H1 (cell line): ENCODE measurements around the gene CLMP. TPM values are rescaled to one million over a fixed set of nuclear protein-coding genes. Genes with fewer than 3 reads are reported as not detected.
A peak's percentile ranks its signal among the peaks of the same experiment; 100 is the strongest.

Experiments used
- CTCF ChIA-PET: fragments of 300-600 bp; sonication (Branson Sonifier 250); formaldehyde crosslinking; loops from one replicate; lab custom pipeline; 2021; ENCODE audit not compliant: partially characterized antibody; lab: Charles Lee
- POLR2A ChIA-PET: fragments of 300-600 bp; sonication (Branson Sonifier 250); formaldehyde crosslinking; loops from one replicate; lab custom pipeline; 2021; ENCODE audit warnings: inconsistent platforms; ENCODE audit not compliant: partially characterized antibody; lab: Charles Lee
- DNase-seq, 2 experiments: peaks; one replicate each; pipeline versions ENCODE4 v3.0.0 to v3.0.0-alpha.2; 2010 to 2022; ENCODE audit warnings: low spot score in 2 of 2, low read depth in 1 of 2, mixed read lengths in 1 of 2
- FAIRE-seq: peaks from 2 replicates; lab custom pipeline; 2011; peaks lifted over from hg19 to GRCh38; lab: Jason Lieb, UNC
- H2AFZ ChIP-seq: 2 replicates; pipeline ENCODE4 v1.8.1; 2012; ENCODE audit warnings: low read length, inconsistent platforms
- H2AK5ac ChIP-seq: 2 replicates; pipeline ENCODE4 v1.6.1; 2013; ENCODE audit warnings: low read depth, low read length
- H2BK120ac ChIP-seq: replicated peaks from 2 replicates; pipeline ENCODE3; 2013; ENCODE audit warnings: low read depth, low read length, inconsistent platforms
- H2BK12ac ChIP-seq: 2 replicates; pipeline ENCODE4 v1.6.1; 2013; ENCODE audit warnings: low read depth, low read length
- H2BK15ac ChIP-seq: 2 replicates; pipeline ENCODE4 v1.6.1; 2013; ENCODE audit warnings: low read length
- H2BK20ac ChIP-seq: 2 replicates; pipeline ENCODE4 v1.6.1; 2013; ENCODE audit warnings: low read length
- H2BK5ac ChIP-seq: 2 replicates; pipeline ENCODE4 v1.6.1; 2013; ENCODE audit warnings: low read depth, low read length
- H3K14ac ChIP-seq: 2 replicates; pipeline ENCODE4 v1.6.1; 2013; ENCODE audit warnings: inconsistent platforms; ENCODE audit not compliant: insufficient read length
- H3K18ac ChIP-seq: 2 replicates; pipeline ENCODE4 v1.6.1; 2013; ENCODE audit warnings: low read length; ENCODE audit errors: extremely low read depth
- H3K23ac ChIP-seq: 2 replicates; pipeline ENCODE4 v1.6.1; 2013; ENCODE audit warnings: inconsistent platforms; ENCODE audit not compliant: insufficient read length
- H3K23me2 ChIP-seq: 2 replicates; pipeline ENCODE4 v1.6.1; 2013; ENCODE audit warnings: low read depth, low read length
- H3K27ac ChIP-seq: 2 replicates; pipeline ENCODE4 v1.6.1; 2011; ENCODE audit warnings: low read depth, low read length, inconsistent platforms
- H3K27me3 ChIP-seq, 4 experiments: replicated peaks in 1 of 4; 1 replicate in 1 of 4; 2 replicates in 3 of 4; pipeline versions ENCODE4 v1.6.1 to v1.8.1; 2011 to 2013; ENCODE audit warnings: low read length in 3 of 4, mild to moderate bottlenecking in 3 of 4, inconsistent platforms in 2 of 4, mixed read lengths in 2 of 4, moderate library complexity in 1 of 4; ENCODE audit not compliant: control insufficient read depth in 3 of 4, insufficient read depth in 3 of 4; ENCODE audit errors: extremely low read depth in 1 of 4
- H3K36me3 ChIP-seq, 4 experiments: 2 replicates each; pipeline versions ENCODE4 v1.6.1 to v1.8.1; 2011 to 2013; ENCODE audit warnings: mild to moderate bottlenecking in 4 of 4, low read length in 3 of 4, moderate library complexity in 2 of 4, control low read depth in 1 of 4, inconsistent platforms in 1 of 4; ENCODE audit not compliant: insufficient read depth in 4 of 4, control insufficient read depth in 2 of 4
- H3K4ac ChIP-seq: replicated peaks from 2 replicates; pipeline ENCODE3; 2013; ENCODE audit warnings: low read length, low read depth, mixed read lengths, inconsistent platforms; ENCODE audit not compliant: insufficient read length
- H3K4me1 ChIP-seq, 4 experiments: replicated peaks in 1 of 4; 1 replicate in 1 of 4; 2 replicates in 3 of 4; pipeline versions ENCODE4 v1.6.1 to v1.8.1; 2011 to 2013; ENCODE audit warnings: low read length in 3 of 4, inconsistent platforms in 2 of 4, mixed read lengths in 1 of 4; ENCODE audit not compliant: insufficient read depth in 4 of 4, control insufficient read depth in 3 of 4
- H3K4me2 ChIP-seq, 2 experiments: 2 replicates each; pipeline versions ENCODE4 v1.6.1 to v1.8.1; 2011 to 2013; ENCODE audit warnings: low read depth in 2 of 2, low read length in 2 of 2, control low read depth in 1 of 2, inconsistent platforms in 1 of 2, mild to moderate bottlenecking in 1 of 2; ENCODE audit not compliant: insufficient read depth in 1 of 2
- H3K4me3 ChIP-seq, 4 experiments: fragments of 200-600, 300-600 bp in 1 of 4; sonication (generic), shearing (Covaris generic), sonication (Bioruptor Twin) in 1 of 4; 2 replicates each; pipeline versions ENCODE4 v1.5.1 to v1.8.1; 2011 to 2016; ENCODE audit warnings: low read length in 4 of 4, low read depth in 3 of 4, control low read depth in 2 of 4, inconsistent platforms in 2 of 4, mild to moderate bottlenecking in 2 of 4, mixed read lengths in 1 of 4, moderate library complexity in 1 of 4; ENCODE audit not compliant: insufficient read depth in 2 of 4; ENCODE audit errors: extremely low read depth in 1 of 4
- H3K56ac ChIP-seq: replicated peaks from 2 replicates; pipeline ENCODE3; 2013; ENCODE audit warnings: low read depth, mild to moderate bottlenecking, mixed read lengths, low read length, inconsistent platforms; ENCODE audit not compliant: insufficient read length
- H3K79me1 ChIP-seq: 2 replicates; pipeline ENCODE4 v1.6.1; 2013; ENCODE audit warnings: low read depth, low read length, control low read depth
- H3K79me2 ChIP-seq, 2 experiments: 2 replicates each; pipeline versions ENCODE4 v1.6.1 to v1.8.1; 2012 to 2013; ENCODE audit warnings: low read length in 2 of 2, mild to moderate bottlenecking in 2 of 2, inconsistent platforms in 1 of 2; ENCODE audit not compliant: insufficient read depth in 2 of 2, control insufficient read depth in 1 of 2
- H3K9ac ChIP-seq, 4 experiments: replicated peaks in 1 of 4; 1 replicate in 1 of 4; 2 replicates in 3 of 4; pipeline versions ENCODE4 v1.6.1 to v1.8.1; 2011 to 2013; ENCODE audit warnings: low read depth in 3 of 4, low read length in 3 of 4, control low read depth in 2 of 4, mild to moderate bottlenecking in 2 of 4, moderate library complexity in 2 of 4, inconsistent platforms in 1 of 4; ENCODE audit errors: extremely low read depth in 1 of 4
- H3K9me3 ChIP-seq, 2 experiments: 2 replicates each; pipeline versions ENCODE4 v1.6.1 to v1.8.1; 2012 to 2013; ENCODE audit warnings: mild to moderate bottlenecking in 2 of 2, moderate library complexity in 2 of 2, control low read depth in 1 of 2, inconsistent platforms in 1 of 2, low read depth in 1 of 2, low read length in 1 of 2, mixed read lengths in 1 of 2; ENCODE audit not compliant: insufficient read depth in 2 of 2
- H4K20me1 ChIP-seq, 2 experiments: replicated peaks in 1 of 2; 2 replicates each; pipeline versions ENCODE3 to v1.8.1; 2011 to 2013; ENCODE audit warnings: inconsistent platforms in 2 of 2, low read length in 2 of 2, mild to moderate bottlenecking in 1 of 2; ENCODE audit not compliant: insufficient read depth in 2 of 2, control insufficient read depth in 1 of 2
- H4K5ac ChIP-seq: 2 replicates; pipeline ENCODE4 v1.6.1; 2013; ENCODE audit warnings: low read length, low read depth, mixed read lengths, inconsistent platforms; ENCODE audit not compliant: insufficient read length
- H4K8ac ChIP-seq: 2 replicates; pipeline ENCODE4 v1.8.0; 2013; ENCODE audit warnings: mild to moderate bottlenecking, moderate library complexity, low read length, inconsistent platforms; ENCODE audit not compliant: insufficient read depth; ENCODE audit errors: extremely low read depth
- H4K91ac ChIP-seq: replicated peaks from 2 replicates; pipeline ENCODE3; 2013; ENCODE audit warnings: low read length, mixed read lengths, inconsistent platforms; ENCODE audit not compliant: insufficient read length
- CHD1 ChIP-seq: IDR thresholded peaks from 2 replicates; pipeline ENCODE4 v1.6.1; 2012; ENCODE audit warnings: low read depth, low read length, improper control_type of control experiment
- CHD2 ChIP-seq: IDR thresholded peaks from 2 replicates; pipeline ENCODE4 v1.6.1; 2012; ENCODE audit warnings: low read length, improper control_type of control experiment
- CTCF ChIP-seq, 3 experiments: IDR thresholded peaks; 1 replicate in 2 of 3; 2 replicates in 1 of 3; pipeline versions ENCODE4 v1.5.1 to v1.6.1; 2011; ENCODE audit warnings: low read length in 3 of 3, mild to moderate bottlenecking in 3 of 3, inconsistent platforms in 2 of 3, low read depth in 1 of 3, moderate library complexity in 1 of 3; ENCODE audit not compliant: insufficient read depth in 1 of 3; ENCODE audit errors: control extremely low read depth in 1 of 3
- RAD21 ChIP-seq, 2 experiments: IDR thresholded peaks in 1 of 2; conservative IDR thresholded peaks in 1 of 2; 2 replicates each; pipeline ENCODE4 v1.6.1; 2011; ENCODE audit warnings: low read depth in 2 of 2, low read length in 2 of 2, improper control_type of control experiment in 1 of 2, inconsistent platforms in 1 of 2, mild to moderate bottlenecking in 1 of 2, moderate library complexity in 1 of 2
- SP4 ChIP-seq: IDR thresholded peaks from 2 replicates; pipeline ENCODE4 v1.6.1; 2012; ENCODE audit warnings: low read length, inconsistent platforms
- YY1 ChIP-seq: IDR thresholded peaks from 2 replicates; pipeline ENCODE4 v1.6.1; 2011; ENCODE audit warnings: low read depth, mild to moderate bottlenecking, low read length
- ZNF274 ChIP-seq: IDR thresholded peaks from 2 replicates; pipeline ENCODE4 v1.7.0; 2012; ENCODE audit warnings: low read length, borderline replicate concordance; ENCODE audit errors: extremely low read depth
- WGBS, 2 experiments: shearing (Covaris generic) in 1 of 2; methylation state at CpG; one replicate each; pipeline versions ENCODE4 v1.1.6 to v1.1.7; 2013 to 2015; ENCODE audit warnings: low lambda C conversion rate in 2 of 2, mixed read lengths in 2 of 2, inconsistent platforms in 1 of 2, low coverage in 1 of 2, missing lambda C conversion rate in 1 of 2; ENCODE audit not compliant: insufficient replicate concordance in 2 of 2, insufficient coverage in 1 of 2, insufficient read length in 1 of 2; ENCODE audit errors: extremely low coverage in 1 of 2, missing lambda C conversion rate in 1 of 2; 5-methylcytosine and 5-hydroxymethylcytosine counted together
- polyA plus RNA-seq, 7 experiments: library from polyadenylated mRNA; depleted of rRNA in 3 of 7; stranded (reverse) in 5 of 7; unstranded in 2 of 7; fragments of >200 nt in 5 of 7; fragments of 200-250 nt in 2 of 7; gene quantifications; 1 replicate in 5 of 7; 2 replicates in 1 of 7; 4 replicates in 1 of 7; pipeline versions ENCODE4 v1.2.1 to v1.2.3, GENCODE V29; 2011 to 2013; ENCODE audit warnings: missing spikeins in 2 of 7, mixed read lengths in 2 of 7
- total RNA-seq: library from RNA; stranded (reverse); fragmentation: NEBNext Ultra II Directional; extraction: Animal tissue kit (Norgen Biotek cat#: 25700); gene quantifications from 2 replicates; pipeline ENCODE4 v1.2.1, GENCODE V29; 2021

The CLMP gene
- total and polyA plus RNA-seq, 2 of the 8 experiments (the other 6 are each of a cell fraction or from before 2014, with no cell fraction given) = 9.9 to 24.1 TPM

GRCh38 chr11:123020968-123021367 is 174.1 kb downstream of the CLMP start:
- FAIRE-seq = peak; percentile 93
- no peak for TF ChIP-seq CHD1
- no peak for TF ChIP-seq CHD2
- TF ChIP-seq ZNF274 = no peak
- TF ChIP-seq RAD21 (IDR thresholded peaks at IDR 0.05 in 1 of 2, conservative IDR thresholded peaks at IDR 0.05 in 1 of 2; ENCODE audit: low read depth in 2 of 2, low read length in 2 of 2) = peak; percentile 86
- TF ChIP-seq SP4 = no peak
- TF ChIP-seq YY1 = peak; percentile 55; the same call in 1 of the 2 replicates
- peak; percentile 48 to 84 (median 81) for TF ChIP-seq CTCF (IDR thresholded peaks at IDR 0.05; ENCODE audit: control extremely low read depth in 1 of 3, insufficient read depth in 1 of 3, low read depth in 1 of 3, low read length in 3 of 3)

More at GRCh38 chr11:123020968-123021367, 174.1 kb downstream of the CLMP start:
- Histone ChIP-seq H4K5ac (no peak overlapping the region), H2AK5ac (no peak overlapping the region), H3K23ac (no peak overlapping the region), H3K27me3 (no peaks in the 10 kb centered on the region; a peak in 1 of 7 replicates), H3K79me2 (no peaks in the 10 kb centered on the region), H2BK15ac (no peak overlapping the region), H3K9ac (no peak overlapping the region), H2BK12ac (no peak overlapping the region), H3K36me3 (no peaks in the 10 kb centered on the region), H4K20me1 (no peaks in the 10 kb centered on the region), H3K9me3 (no peaks in the 10 kb centered on the region), H3K23me2 (no peaks in the 10 kb centered on the region), H3K4ac (peak overlapping the region; percentile 57), H3K27ac (no peak overlapping the region), H2BK120ac (no peak overlapping the region), H3K14ac (no peak overlapping the region), H3K56ac (no peak overlapping the region), H2AFZ (0 out of 2 replicates have a peak overlapping the region, but pooled peaks have one; percentile 81), H4K91ac (no peak overlapping the region), H3K18ac (no peak overlapping the region), H2BK5ac (no peak overlapping the region), H3K4me2 (no peak overlapping the region), H2BK20ac (no peak overlapping the region), H3K4me3 (no peak overlapping the region), H3K4me1 (no peaks in the 10 kb centered on the region), H3K79me1 (no peaks in the 10 kb centered on the region), H4K8ac (no peak overlapping the region)
- WGBS, 2 experiments = 83% methylated on average over 2 of the region's 2 CpGs; no CpG with 5 or more reads in 1 of the 2 experiments
- no peak for DNase-seq
- ChIA-PET POLR2A (interaction anchor here (0.7 to 1.1 kb wide), 3 partner anchors 42 to 102 kb away, joined by 3 to 4 read pairs (median 3); partner anchors contain the start of gene HSPA8), CTCF (interaction anchor here (0.5 to 9.0 kb wide), 51 partner anchors 9 to 273 kb away, joined by 3 to 98 read pairs (median 5); partner anchors contain the start of gene BSX)
